Spleen (tissue), 11 donors: ENCODE results near the gene IRS2. TPM values are rescaled to one million over a fixed set of nuclear protein-coding genes. Genes with fewer than 3 reads are reported as not detected.
A peak's percentile ranks its signal among the peaks of the same experiment; 100 is the strongest.

Experiments used
- DNase-seq: peaks from one replicate; pipeline ENCODE4 v3.0.0-alpha.2; 2020
- H3K27ac ChIP-seq, 8 donors: fragments of 200-600 bp; sonication (generic) in 7 of 8; 1 replicate in 4 of 8; 2 replicates in 4 of 8; pipeline versions ENCODE4 v1.5.0 to v1.8.0; 2016 to 2021; ENCODE audit warnings: inconsistent platforms in 4 of 8, mild to moderate bottlenecking in 4 of 8, moderate library complexity in 1 of 8
- H3K27me3 ChIP-seq, 7 donors: fragments of 200-600 bp; sonication (generic) in 6 of 7; replicated peaks in 1 of 7; 1 replicate in 4 of 7; 2 replicates in 3 of 7; pipeline versions ENCODE4 v1.5.0 to v1.8.0; 2016 to 2021; ENCODE audit warnings: inconsistent platforms in 3 of 7, mild to moderate bottlenecking in 1 of 7
- H3K36me3 ChIP-seq, 6 donors: fragments of 200-600 bp; sonication (generic) in 5 of 6; 1 replicate in 4 of 6; 2 replicates in 2 of 6; pipeline versions ENCODE4 v1.5.0 to v1.8.0; 2016 to 2021; ENCODE audit warnings: inconsistent platforms in 2 of 6
- H3K4me1 ChIP-seq, 6 donors: fragments of 200-600 bp; sonication (generic) in 5 of 6; 1 replicate in 3 of 6; 2 replicates in 3 of 6; pipeline versions ENCODE4 v1.5.0 to v1.8.0; 2016 to 2021; ENCODE audit warnings: inconsistent platforms in 3 of 6
- H3K4me3 ChIP-seq, 8 donors: fragments of 200-600 bp; sonication (generic) in 7 of 8; 1 replicate in 4 of 8; 2 replicates in 4 of 8; pipeline versions ENCODE4 v1.5.0 to v1.8.0; 2016 to 2021; ENCODE audit warnings: inconsistent platforms in 4 of 8, mild to moderate bottlenecking in 4 of 8, moderate library complexity in 2 of 8
- H3K9me3 ChIP-seq, 8 donors: fragments of 200-600 bp; sonication (generic) in 7 of 8; 1 replicate in 4 of 8; 2 replicates in 4 of 8; pipeline versions ENCODE4 v1.5.0 to v1.8.0; 2016 to 2021; ENCODE audit warnings: inconsistent platforms in 4 of 8
- CTCF ChIP-seq, 11 experiments: fragments of 200-600 bp in 7 of 11; fragments of 450-650 bp in 4 of 11; sonication (generic) in 4 of 11; IDR thresholded peaks in 8 of 11; conservative IDR thresholded peaks in 3 of 11; 1 replicate in 7 of 11; 2 replicates in 4 of 11; pipeline versions ENCODE4 v1.4.0 to v1.8.0; 2016 to 2021; ENCODE audit warnings: antibody characterized with exemption in 11 of 11, inconsistent platforms in 4 of 11, mild to moderate bottlenecking in 1 of 11
- POLR2A ChIP-seq, 3 donors: fragments of 450-650 bp; IDR thresholded peaks; one replicate each; pipeline ENCODE4 v1.5.1; 2017; ENCODE audit warnings: antibody characterized with exemption in 3 of 3, mild to moderate bottlenecking in 1 of 3
- POLR2AphosphoS5 ChIP-seq, 3 donors: sonication (generic); formaldehyde crosslinking; IDR thresholded peaks; one replicate each; pipeline ENCODE4 v1.5.1; 2017; ENCODE audit warnings: antibody characterized with exemption in 3 of 3
- WGBS, 5 donors: extraction: QIAGEN DNeasy Blood & Tissue Kit in 3 of 5; methylation state at CpG; one replicate each; pipeline versions ENCODE4 v1.1.5 to v1.1.7; 2013 to 2018; 5-methylcytosine and 5-hydroxymethylcytosine counted together
- intact Hi-C: fragments of 100-400 bp; cut with DNase I; formaldehyde crosslinking; loops from one replicate; pipeline ENCODE4 v1.15.0; 2023; ENCODE audit warnings: low total_unique reads
- polyA plus RNA-seq, 3 donors: library from polyadenylated mRNA; stranded (reverse); fragments of 200-250 nt; gene quantifications; one replicate each; pipeline ENCODE4 v1.2.1, GENCODE V29; 2013
- total RNA-seq, 7 donors: library from RNA; depleted of rRNA in 3 of 7; stranded (reverse); fragments of >200 nt in 3 of 7; fragmentation: NEBNext Ultra II Directional in 4 of 7; extraction: Animal tissue kit (Norgen Biotek cat#: 25700) in 4 of 7; gene quantifications; one replicate each; pipeline versions ENCODE4 v1.1.0 to v1.2.1, GENCODE V29; 2016 to 2021
- donor health status: healthy with polysubstance abuse.
- donor health status: DM: no; HTN: no; CAD: no; lungs with moderate emphysema.
- donor health status: DM: no; HTN: no; CAD: no.
- donor health status: Bipolar disorder and iron deficiency.
- donor health status: healthy.
- donor health status: DM: no; HTN: no; CAD: no.
- donor health status: DM: yes; HTN: yes; CAD: no.

Gene IRS2
- total and polyA plus RNA-seq, 10 donors, result 1.4 to 31.3 (median 13.5) TPM

GRCh38 chr13:109769275-109769674, 17.1 kb downstream of the IRS2 start:
- Histone ChIP-seq H3K4me3 (no peak overlapping the region), H3K9me3 (no peaks in the 10 kb centered on the region), H3K27me3 (no peaks in the 10 kb centered on the region), H3K36me3 (peaks cover 0 to 54% (median 4%) of the 10 kb centered on the region in 6 donors), H3K4me1 (peaks cover 0 to 21% (median 0%) of the 10 kb centered on the region in 6 donors), H3K27ac (no peak overlapping the region)
- intact Hi-C loops, result no loop called here
- DNase-seq, result no peak
- TF ChIP-seq POLR2A (IDR thresholded peaks at IDR 0.05), result no peak
- no peak for TF ChIP-seq CTCF (IDR thresholded peaks at IDR 0.05 in 8 of 11, conservative IDR thresholded peaks at IDR 0.05 in 3 of 11)
- no peak for TF ChIP-seq POLR2AphosphoS5 (IDR thresholded peaks at IDR 0.05)
- 76 to 94% (median 87%) methylated on average over 4 of the region's 4 CpGs for WGBS, 5 donors

GRCh38 chr13:109768616-109769015, 17.8 kb downstream of the IRS2 start:
- H3K4me3 ChIP-seq, result no peak overlapping the region
- H3K27ac ChIP-seq, result no peak overlapping the region
- H3K36me3 ChIP-seq, result peaks cover 0 to 54% (median 4%) of the 10 kb centered on the region in 6 donors
- TF ChIP-seq POLR2AphosphoS5 (IDR thresholded peaks at IDR 0.05) (no peak), POLR2A (IDR thresholded peaks at IDR 0.05) (no peak), CTCF (IDR thresholded peaks at IDR 0.05 in 8 of 11, conservative IDR thresholded peaks at IDR 0.05 in 3 of 11) (no peak)
- peaks cover 0 to 21% (median 0%) of the 10 kb centered on the region in 6 donors for H3K4me1 ChIP-seq
- WGBS, 5 donors, result 89 to 96% (median 95%) methylated on average over 10 of the region's 10 CpGs
- H3K9me3 ChIP-seq, result no peaks in the 10 kb centered on the region
- no peaks in the 10 kb centered on the region for H3K27me3 ChIP-seq
- intact Hi-C loops, result no loop called here
- DNase-seq, result no peak

- no peak for DNase-seq
- H3K4me1 ChIP-seq, result peaks cover 0 to 21% (median 0%) of the 10 kb centered on the region in 6 donors
- H3K36me3 ChIP-seq, result peaks cover 0 to 52% (median 4%) of the 10 kb centered on the region in 6 donors
- WGBS, 5 donors, result 89 to 95% (median 92%) methylated on average over 2 of the region's 2 CpGs
- H3K9me3 ChIP-seq, result no peaks in the 10 kb centered on the region
- no peaks in the 10 kb centered on the region for H3K27me3 ChIP-seq
- H3K27ac ChIP-seq, result no peak overlapping the region
- intact Hi-C loops, result no loop called here
- no peak for TF ChIP-seq POLR2AphosphoS5 (IDR thresholded peaks at IDR 0.05)
- no peak overlapping the region for H3K4me3 ChIP-seq
Observed at GRCh38 chr13:109768176-109768575, 18.2 kb downstream of the IRS2 start.

GRCh38 chr13:109767023-109767422, 19.4 kb downstream of the IRS2 start:
- 60 to 76% (median 72%) methylated on average over 5 of the region's 5 CpGs for WGBS, 5 donors
- Histone ChIP-seq H3K4me3 (no peak overlapping the region), H3K9me3 (no peaks in the 10 kb centered on the region), H3K27me3 (no peaks in the 10 kb centered on the region), H3K4me1 (peaks cover 0 to 21% (median 1%) of the 10 kb centered on the region in 6 donors), H3K27ac (no peak overlapping the region), H3K36me3 (peaks cover 0 to 43% (median 2%) of the 10 kb centered on the region in 6 donors)
- DNase-seq, result no peak
- TF ChIP-seq CTCF (IDR thresholded peaks at IDR 0.05 in 8 of 11, conservative IDR thresholded peaks at IDR 0.05 in 3 of 11) (no peak), POLR2AphosphoS5 (IDR thresholded peaks at IDR 0.05) (peak in 1 of 3 donors; percentile 34)
- intact Hi-C loops, result no loop called here
